Osteocyte (in vitro differentiated cells): ENCODE data around the gene PPIL3. TPM values are rescaled to one million over a fixed set of nuclear protein-coding genes. Genes with fewer than 3 reads are reported as not detected.
A peak's percentile ranks its signal among the peaks of the same experiment; 100 is the strongest.

Experiments
- DNase-seq: peaks from one replicate; pipeline ENCODE4 v3.0.0; 2021; ENCODE audit warnings: mixed read lengths; ENCODE audit not compliant: unreplicated experiment; ENCODE audit errors: extremely low spot score
- H3K27ac Mint-ChIP-seq: one replicate; pipeline ENCODE4 v1.8.0; 2021; ENCODE audit warnings: mild to moderate bottlenecking, mixed read lengths; ENCODE audit not compliant: unreplicated experiment
- H3K27me3 Mint-ChIP-seq: one replicate; pipeline ENCODE4 v1.8.0; 2021; ENCODE audit warnings: mixed read lengths; ENCODE audit not compliant: unreplicated experiment
- H3K36me3 Mint-ChIP-seq: one replicate; pipeline ENCODE4 v1.8.0; 2021; ENCODE audit warnings: mixed read lengths; ENCODE audit not compliant: unreplicated experiment
- H3K4me1 Mint-ChIP-seq: one replicate; pipeline ENCODE4 v1.8.0; 2021; ENCODE audit warnings: mixed read lengths; ENCODE audit not compliant: unreplicated experiment
- H3K4me3 Mint-ChIP-seq: one replicate; pipeline ENCODE4 v1.8.0; 2021; ENCODE audit warnings: mild to moderate bottlenecking, moderate library complexity, mixed read lengths; ENCODE audit not compliant: unreplicated experiment
- H3K9me3 Mint-ChIP-seq: one replicate; pipeline ENCODE4 v1.8.0; 2021; ENCODE audit warnings: mixed read lengths; ENCODE audit not compliant: unreplicated experiment
- long read RNA-seq: library from polyadenylated mRNA; unstranded; transcript quantifications from one replicate; pipeline ENCODE4 v2.0.0, GENCODE V29; 2021
- total RNA-seq: library from RNA; stranded (reverse); gene quantifications from 2 replicates; pipeline ENCODE4 v1.2.1, GENCODE V29; 2021
- TF ChIP-seq, protein P1 (sequence below): fragments of 200-600 bp; sonication (generic); IDR thresholded peaks from 2 replicates; pipeline ENCODE4 v1.5.0; 2021; ENCODE audit warnings: antibody characterized with exemption, mild to moderate bottlenecking, moderate library complexity

PPIL3 gene
- total RNA-seq, result 49.7 and 50.8 TPM in 2 replicates
- long read RNA-seq, transcript PPIL3-201 (7 exons, 1,370 nt), result minor isoform, 8 of 55 reads
- long read RNA-seq, transcript PPIL3-202 (7 exons, 1,194 nt), result major isoform, 18 of 55 reads
- long read RNA-seq, partial matches to known transcripts, result 1 of 55 reads
- long read RNA-seq, other reads (novel, unspliced or antisense), result 21 of 55 reads

DNA sequence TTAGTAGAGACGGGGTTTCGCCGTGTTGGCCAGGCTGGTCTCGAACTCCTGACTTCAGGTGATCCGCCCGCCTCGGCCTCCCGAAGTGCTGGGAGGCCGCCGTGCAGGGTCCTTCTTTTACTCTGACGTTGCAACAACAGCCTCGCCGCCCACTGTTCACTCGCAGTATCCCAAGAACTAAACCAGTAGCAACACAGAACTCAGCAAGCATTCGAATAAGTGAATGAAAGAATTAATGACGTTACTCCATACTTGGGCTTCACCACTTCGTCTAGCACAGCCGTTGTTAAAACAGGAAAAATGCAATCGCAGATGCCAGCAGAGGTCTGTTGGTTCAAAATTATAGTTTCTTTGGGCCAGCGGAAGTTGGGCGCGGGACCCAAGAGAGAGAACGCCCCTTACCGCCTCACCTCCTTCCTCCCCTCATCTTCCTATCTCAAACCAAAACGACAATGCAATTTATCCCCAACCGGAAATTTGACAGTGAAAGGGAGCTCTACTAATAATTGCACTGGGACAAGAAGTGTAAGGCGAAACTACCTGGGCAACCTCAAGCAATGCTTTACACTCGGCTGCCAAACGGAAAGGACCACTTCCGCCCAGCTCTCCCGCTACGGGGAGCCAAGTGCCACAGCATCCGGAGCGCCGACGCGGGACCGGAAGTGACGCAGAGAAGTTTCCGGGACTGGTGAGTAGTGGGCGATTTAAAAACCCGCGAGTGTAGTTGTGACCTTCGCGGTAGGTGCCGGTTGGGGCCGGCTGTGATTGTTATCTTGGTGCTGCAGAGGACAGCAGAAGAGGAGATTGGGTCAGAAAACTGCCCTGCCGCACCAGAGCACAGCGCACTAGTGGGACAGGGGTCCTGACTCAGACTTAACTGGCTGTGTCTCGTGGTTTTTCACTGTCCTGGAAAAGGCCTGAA, at the start of gene PPIL3, which contains the start of gene NIF3L1:
TSS of gene PPIL3 (minus strand) at position 374 of the 922 bp plus-strand sequence. CDS start 1,462 bp downstream, outside the sequence.
TSS of gene NIF3L1 (plus strand) at position 668 of the 922 bp plus-strand sequence. CDS start 2,573 bp downstream, outside the sequence.
- Mint-ChIP-seq H3K27ac (peak within 1 kb of the TSS; percentile 99), H3K36me3 (peaks cover 7% of the 10 kb centered on the region), H3K4me1 (peaks cover 30% of the 10 kb centered on the region), H3K9me3 (no peaks in the 10 kb centered on the region), H3K27me3 (no peaks in the 10 kb centered on the region), H3K4me3 (peak within 1 kb of the TSS; percentile 94)
- peak; percentile 97 for DNase-seq
- TF ChIP-seq, protein P1, sequence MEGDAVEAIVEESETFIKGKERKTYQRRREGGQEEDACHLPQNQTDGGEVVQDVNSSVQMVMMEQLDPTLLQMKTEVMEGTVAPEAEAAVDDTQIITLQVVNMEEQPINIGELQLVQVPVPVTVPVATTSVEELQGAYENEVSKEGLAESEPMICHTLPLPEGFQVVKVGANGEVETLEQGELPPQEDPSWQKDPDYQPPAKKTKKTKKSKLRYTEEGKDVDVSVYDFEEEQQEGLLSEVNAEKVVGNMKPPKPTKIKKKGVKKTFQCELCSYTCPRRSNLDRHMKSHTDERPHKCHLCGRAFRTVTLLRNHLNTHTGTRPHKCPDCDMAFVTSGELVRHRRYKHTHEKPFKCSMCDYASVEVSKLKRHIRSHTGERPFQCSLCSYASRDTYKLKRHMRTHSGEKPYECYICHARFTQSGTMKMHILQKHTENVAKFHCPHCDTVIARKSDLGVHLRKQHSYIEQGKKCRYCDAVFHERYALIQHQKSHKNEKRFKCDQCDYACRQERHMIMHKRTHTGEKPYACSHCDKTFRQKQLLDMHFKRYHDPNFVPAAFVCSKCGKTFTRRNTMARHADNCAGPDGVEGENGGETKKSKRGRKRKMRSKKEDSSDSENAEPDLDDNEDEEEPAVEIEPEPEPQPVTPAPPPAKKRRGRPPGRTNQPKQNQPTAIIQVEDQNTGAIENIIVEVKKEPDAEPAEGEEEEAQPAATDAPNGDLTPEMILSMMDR, result no peak

DNA sequence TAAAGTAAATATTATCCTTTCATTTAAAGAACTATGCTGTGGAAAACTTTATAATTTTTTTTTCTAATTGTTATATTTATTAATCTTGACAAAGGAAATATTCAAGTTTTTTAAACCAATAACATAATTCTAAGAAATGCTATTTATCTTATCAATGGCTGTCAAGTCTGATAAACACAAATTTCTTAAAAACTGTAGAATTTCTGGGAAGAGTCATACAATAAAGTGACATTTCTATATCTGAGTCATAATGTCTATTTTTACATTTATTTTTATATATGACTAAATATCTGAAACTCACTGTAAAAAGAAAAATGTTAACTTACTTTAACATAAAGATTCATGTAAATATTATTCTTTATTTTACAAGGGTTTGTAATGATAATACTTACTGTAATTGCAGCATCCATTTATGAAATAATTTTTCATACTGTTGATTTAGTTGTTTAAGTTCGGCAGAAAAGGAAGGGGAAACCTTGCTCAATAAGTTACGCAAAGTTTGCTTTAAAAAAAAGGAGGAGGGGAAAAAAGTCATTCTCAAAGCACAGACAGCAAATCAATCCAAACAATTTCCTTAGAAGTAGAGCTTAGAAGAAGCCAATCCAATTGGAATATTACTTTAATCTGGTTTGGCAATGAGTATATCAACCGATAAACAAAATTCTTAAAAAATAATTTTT, 42.2 kb upstream of the PPIL3 start:
- Mint-ChIP-seq H3K27me3 (no peaks in the 10 kb centered on the region), H3K27ac (peak overlapping the region; percentile 32), H3K4me3 (no peak overlapping the region), H3K4me1 (peaks cover 11% of the 10 kb centered on the region), H3K9me3 (no peaks in the 10 kb centered on the region), H3K36me3 (peaks cover 30% of the 10 kb centered on the region)
- no peak for DNase-seq
- TF ChIP-seq, protein P1, result no peak

DNA sequence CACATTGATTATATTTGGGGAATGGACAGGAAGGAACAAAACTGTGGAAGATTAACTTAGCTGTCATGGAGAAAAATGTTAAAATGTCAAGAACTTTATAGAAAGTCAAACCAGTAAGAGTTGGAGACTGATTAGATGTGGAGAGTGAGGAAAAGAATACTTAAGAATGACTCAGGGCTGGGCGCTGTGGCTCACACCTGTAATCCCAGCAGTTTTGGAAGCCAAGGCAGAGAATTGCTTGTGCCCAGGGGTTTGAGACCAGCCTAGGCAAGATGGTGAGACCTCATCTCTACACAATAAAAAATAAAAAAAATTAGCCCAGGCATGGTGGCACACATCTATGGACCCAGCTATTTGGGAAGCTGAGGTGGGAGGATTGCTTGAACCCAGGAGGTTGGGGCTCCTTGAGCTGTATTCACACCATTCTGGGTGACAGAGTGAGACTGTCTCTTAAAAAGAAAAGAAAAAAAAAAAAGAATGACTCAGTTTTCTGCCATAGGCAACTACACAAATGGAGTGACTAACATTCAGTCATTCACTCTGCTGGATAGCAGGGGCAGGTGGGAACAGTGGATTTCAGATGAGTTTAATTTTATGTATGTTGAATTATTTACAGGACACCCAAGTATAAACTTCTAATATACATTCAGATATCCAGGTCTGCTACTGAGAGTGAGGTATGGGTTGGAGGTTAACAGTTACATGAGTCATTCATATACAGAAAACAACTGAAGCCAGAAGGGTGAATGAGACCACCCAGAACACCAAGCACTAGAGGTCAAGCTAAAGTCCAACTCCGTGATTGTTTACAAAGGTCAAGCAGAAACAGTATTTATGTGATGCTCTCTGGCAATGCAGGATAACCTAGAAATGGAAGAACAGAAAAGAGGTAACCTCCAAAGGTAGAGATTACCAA, 40.7 kb upstream of the PPIL3 start:
- Mint-ChIP-seq H3K4me1 (peaks cover 11% of the 10 kb centered on the region), H3K36me3 (peaks cover 25% of the 10 kb centered on the region), H3K9me3 (no peaks in the 10 kb centered on the region), H3K4me3 (no peak overlapping the region), H3K27ac (peak overlapping the region; percentile 42), H3K27me3 (no peaks in the 10 kb centered on the region)
- no peak for DNase-seq
- TF ChIP-seq, protein P1, result no peak

DNA sequence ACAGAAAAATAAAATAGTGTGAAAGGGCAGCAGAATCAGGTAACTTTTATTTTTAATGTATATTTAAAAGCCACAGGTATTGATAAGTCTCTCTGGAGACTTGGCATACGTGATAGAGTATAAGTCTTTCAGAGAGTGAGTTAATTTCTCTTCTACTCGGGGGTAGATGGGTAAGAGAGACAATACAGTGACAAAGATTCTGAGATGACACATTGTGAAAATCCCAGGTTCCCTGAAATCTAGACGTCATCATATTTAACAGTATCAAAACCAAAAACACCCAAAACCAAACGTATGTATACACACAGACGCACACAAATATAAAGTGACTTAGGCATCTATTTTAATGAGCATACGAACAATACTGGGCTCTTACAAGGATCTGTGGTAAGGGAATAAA, 33.6 kb upstream of the PPIL3 start:
- Mint-ChIP-seq H3K36me3 (peaks cover 32% of the 10 kb centered on the region), H3K4me3 (no peak overlapping the region), H3K27ac (no peak overlapping the region), H3K9me3 (no peaks in the 10 kb centered on the region), H3K4me1 (no peaks in the 10 kb centered on the region), H3K27me3 (no peaks in the 10 kb centered on the region)
- TF ChIP-seq, protein P1, result no peak
- no peak for DNase-seq
